RWPE1 (cell line): Measurements from ENCODE around the gene CD9.

ENCODE experiments used
- CTCF ChIA-PET: fragments of 350-600 bp; sonication (Branson Sonifier 250); formaldehyde crosslinking; extraction: SDS; loops from one replicate; lab custom pipeline; 2021; lab: Yijun Ruan, JAX
- POLR2A ChIA-PET: fragments of 400-600 bp; formaldehyde crosslinking; extraction: SDS; loops from one replicate; lab custom pipeline; 2020; ENCODE audit warnings: antibody characterized with exemption; ENCODE audit not compliant: low non-redundant PET; lab: Yijun Ruan, JAX
- DNase-seq: peaks from one replicate; pipeline ENCODE4 v3.0.0; 2012; ENCODE audit warnings: low spot score
- H3K27ac ChIP-seq: fragments of 450-650 bp; 2 replicates; pipeline ENCODE4 v1.5.1; 2017
- TF ChIP-seq, protein P1 (sequence below): fragments of 450-650 bp; conservative IDR thresholded peaks from 2 replicates; pipeline ENCODE4 v1.5.1; 2017; ENCODE audit warnings: low read depth, mild to moderate bottlenecking

Gene CD9

DNA sequence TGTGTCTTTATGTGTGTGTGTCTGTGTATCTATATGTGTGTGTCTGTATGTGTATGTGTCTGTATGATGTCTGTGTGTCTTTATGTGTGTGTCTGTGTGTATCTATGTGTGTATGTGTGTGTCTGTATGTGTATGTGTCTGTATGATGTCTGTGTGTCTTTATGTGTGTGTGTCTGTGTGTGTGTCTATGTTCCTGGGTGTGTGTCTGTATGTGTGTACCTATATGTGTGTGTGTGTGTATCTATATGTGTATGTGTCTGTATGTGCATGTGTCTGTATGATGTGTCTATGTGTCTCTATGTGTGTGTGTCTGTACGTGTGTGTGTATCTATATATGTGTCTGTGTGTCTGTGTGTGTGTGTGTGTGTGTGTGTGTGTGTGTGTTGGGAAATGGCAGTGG is 19.0 kb upstream of the CD9 start:
- ChIA-PET POLR2A (no interaction called here), CTCF (no interaction called here)
- TF ChIP-seq, protein P1, sequence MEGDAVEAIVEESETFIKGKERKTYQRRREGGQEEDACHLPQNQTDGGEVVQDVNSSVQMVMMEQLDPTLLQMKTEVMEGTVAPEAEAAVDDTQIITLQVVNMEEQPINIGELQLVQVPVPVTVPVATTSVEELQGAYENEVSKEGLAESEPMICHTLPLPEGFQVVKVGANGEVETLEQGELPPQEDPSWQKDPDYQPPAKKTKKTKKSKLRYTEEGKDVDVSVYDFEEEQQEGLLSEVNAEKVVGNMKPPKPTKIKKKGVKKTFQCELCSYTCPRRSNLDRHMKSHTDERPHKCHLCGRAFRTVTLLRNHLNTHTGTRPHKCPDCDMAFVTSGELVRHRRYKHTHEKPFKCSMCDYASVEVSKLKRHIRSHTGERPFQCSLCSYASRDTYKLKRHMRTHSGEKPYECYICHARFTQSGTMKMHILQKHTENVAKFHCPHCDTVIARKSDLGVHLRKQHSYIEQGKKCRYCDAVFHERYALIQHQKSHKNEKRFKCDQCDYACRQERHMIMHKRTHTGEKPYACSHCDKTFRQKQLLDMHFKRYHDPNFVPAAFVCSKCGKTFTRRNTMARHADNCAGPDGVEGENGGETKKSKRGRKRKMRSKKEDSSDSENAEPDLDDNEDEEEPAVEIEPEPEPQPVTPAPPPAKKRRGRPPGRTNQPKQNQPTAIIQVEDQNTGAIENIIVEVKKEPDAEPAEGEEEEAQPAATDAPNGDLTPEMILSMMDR: no peak
- H3K27ac ChIP-seq: peak overlapping the region; percentile 74
- DNase-seq: no peak

DNA sequence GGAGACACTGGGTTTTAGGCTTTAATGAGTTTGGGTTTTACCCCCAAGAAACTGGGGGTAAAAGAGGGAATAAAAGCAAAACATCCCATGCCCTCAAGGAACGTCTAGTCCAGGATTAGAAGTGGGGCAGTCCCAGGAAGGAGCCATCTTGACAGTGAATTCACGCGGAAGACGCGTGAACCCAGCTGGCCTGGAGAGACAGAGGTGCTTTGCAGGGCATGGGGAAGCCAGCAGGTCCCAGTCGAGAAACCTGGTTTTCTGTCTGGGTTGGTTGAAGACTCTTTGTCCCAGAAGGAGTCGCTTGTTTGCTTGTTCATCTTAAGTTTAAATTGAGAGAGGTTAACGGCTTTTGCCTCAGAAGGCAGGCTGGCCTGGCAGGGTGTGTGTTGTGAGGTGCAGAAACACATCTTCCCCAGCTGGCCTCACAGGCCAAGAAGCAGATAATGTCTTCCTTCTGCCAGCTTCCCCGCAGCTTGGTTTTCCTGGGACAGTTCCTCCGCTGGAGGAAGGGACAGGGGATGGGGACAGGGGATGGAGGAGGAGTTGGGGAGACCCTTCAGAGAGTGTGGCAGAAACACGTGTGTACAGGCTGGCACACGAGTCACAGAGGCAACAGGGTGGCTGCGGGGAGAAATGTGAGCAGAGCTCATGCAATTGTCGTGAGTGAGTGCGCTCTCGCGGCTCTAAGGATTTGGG is 18.5 kb upstream of the CD9 start:
- ChIA-PET CTCF (no interaction called here), POLR2A (no interaction called here)
- no peak for DNase-seq
- TF ChIP-seq, protein P1: no peak
- peak overlapping the region; percentile 81 for H3K27ac ChIP-seq

DNA sequence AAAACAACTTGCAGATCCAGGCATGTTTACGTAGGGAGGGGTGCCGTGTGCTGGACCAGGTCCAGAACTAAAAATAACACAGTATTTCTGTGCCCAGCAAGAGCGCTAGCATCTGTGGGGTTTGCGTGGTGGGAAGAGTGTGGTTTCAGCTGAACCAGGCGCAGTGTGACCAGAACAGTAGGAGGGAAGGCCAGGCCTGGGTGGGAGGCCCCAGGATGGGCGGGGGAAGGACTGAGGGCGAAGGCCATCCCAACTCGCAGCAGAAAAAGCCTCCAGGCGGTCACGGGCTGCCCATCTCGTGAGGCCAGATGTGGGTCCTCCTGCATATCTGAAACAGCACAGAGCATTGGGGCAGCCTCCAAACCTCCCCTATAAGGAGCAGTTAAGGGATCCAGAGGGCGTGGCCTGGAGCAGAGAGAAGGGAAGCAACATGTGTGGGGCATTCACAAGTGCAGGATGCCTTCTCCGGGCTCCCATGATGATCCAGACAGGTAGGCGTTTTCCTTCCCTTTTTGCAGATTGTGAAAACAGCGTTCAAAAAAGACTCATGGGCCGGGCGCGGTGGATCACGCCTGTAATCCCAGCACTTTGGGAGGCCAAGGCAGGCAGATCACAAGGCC is 17.8 kb upstream of the CD9 start:
- H3K27ac ChIP-seq: peak overlapping the region; percentile 81
- ChIA-PET POLR2A (no interaction called here), CTCF (no interaction called here)

DNA sequence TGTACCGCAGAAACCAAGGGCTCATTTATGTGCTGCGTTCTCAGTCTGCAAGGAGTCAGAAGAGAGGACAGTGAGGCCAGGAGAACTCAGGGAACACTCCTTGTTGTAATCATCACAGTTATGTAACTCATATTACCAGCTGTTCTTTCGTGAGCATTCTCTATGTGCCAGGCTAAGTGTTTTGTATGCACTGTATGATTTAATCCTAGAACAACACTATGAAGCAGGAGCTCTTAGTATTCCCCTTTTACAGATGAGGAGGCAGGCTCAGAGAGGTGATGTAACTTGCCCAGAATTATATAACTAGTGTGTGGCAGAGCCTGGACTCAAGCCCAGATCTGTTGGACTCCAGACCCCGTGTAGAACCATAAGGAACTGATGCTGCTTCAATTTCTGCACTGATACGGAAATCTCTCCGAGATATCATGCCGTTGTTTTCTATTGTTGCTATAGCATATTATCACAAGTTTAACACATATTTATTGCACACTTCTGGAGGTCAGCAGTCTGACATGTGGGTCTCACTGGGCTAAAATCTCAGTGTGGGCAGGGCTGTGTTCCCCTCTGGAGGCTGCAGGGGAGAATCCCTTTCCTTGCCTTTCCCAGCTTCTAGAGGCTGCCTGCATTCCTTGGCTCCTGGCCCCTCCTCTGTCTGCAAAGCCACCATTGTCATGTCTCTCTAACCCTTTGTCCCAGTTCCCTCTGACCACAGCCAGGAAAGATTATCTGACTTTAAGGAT is 16.3 kb upstream of the CD9 start:
- ChIA-PET CTCF (interaction anchor here (0.6 kb wide), 1 partner anchor 100 kb away, joined by 4 read pairs; no protein-coding TSS in a partner anchor), POLR2A (no interaction called here)
- H3K27ac ChIP-seq: peak overlapping the region; percentile 81

More for the DNA sequence above, 17.8 kb upstream of the CD9 start:
- peak; percentile 52 for DNase-seq
- TF ChIP-seq, protein P1: no peak

DNA sequence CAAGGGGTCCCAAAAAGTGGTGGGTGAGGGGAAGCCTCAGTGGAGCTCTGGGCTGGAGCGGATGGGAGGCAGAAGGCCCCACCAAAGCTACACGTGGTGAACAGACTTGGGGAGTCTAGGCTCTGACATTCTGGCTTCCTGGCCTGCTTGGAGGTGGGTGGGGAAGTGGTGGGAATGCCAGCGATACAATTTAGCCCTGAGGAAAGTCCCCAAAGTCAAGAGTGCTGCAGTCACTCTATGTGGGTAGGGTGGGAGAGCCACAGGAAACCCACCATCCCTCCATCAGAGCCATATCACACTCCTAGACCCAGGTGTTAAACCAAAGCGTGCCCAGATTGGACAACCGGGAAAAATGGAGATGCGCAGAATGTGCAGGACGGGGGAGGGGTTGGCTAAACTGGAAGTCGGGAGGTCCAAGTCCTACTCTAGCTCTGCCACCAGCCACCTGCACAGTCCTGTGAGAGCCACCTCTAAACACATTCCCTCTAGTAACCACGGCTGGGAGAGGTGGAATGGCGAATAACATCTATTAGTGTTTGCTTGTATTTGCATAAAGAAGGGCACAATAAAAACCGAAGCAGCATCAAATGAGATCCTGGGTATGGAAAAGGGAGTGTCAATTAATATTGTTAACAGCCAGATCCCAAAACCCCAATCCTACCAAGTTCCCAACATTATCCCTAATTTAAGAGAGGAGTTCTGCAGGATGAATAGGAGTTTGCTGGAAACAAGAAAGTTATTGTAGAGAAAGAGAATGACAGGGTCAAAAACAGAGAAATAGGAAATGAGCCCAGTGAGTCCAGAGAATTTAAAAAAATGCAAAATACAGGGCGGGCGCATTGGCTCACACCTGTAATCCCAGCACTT is 14.0 kb upstream of the CD9 start:
- ChIA-PET POLR2A (interaction anchor here (0.5 kb wide), 1 partner anchor 10 kb away, joined by 3 read pairs; no protein-coding TSS in a partner anchor), CTCF (no interaction called here)
- TF ChIP-seq, protein P1: no peak
- no peak overlapping the region for H3K27ac ChIP-seq
- no peak for DNase-seq

More for the DNA sequence above, 16.3 kb upstream of the CD9 start:
- TF ChIP-seq, protein P1: no peak
- DNase-seq: no peak
